Mucosa of descending colon (tissue), 3 donors: ENCODE results near the gene CSH1. TPM values are rescaled to one million over a fixed set of nuclear protein-coding genes. Genes with fewer than 3 reads are reported as not detected.

Experiments used
- ATAC-seq: fragments of 200-7000 bp; cut with Tn5 transposase; one replicate; pipeline ENCODE4 v1.9.1; 2020; ENCODE audit warnings: mild to moderate bottlenecking, moderate library complexity
- DNase-seq, 3 donors: peaks; one replicate each; pipeline ENCODE4 v3.0.0-alpha.2; 2020
- H3K36me3 ChIP-seq: fragments of 200-600 bp; one replicate; pipeline ENCODE4 v1.8.0; 2021; ENCODE audit warnings: low read depth, mild to moderate bottlenecking
- H3K4me1 ChIP-seq: fragments of 200-600 bp; one replicate; pipeline ENCODE4 v1.8.0; 2021; ENCODE audit warnings: low read depth, mild to moderate bottlenecking
- H3K4me3 ChIP-seq: fragments of 200-600 bp; one replicate; pipeline ENCODE4 v1.8.0; 2021; ENCODE audit warnings: mild to moderate bottlenecking
- H3K9me3 ChIP-seq: fragments of 200-600 bp; one replicate; pipeline ENCODE4 v1.8.0; 2021; ENCODE audit warnings: mild to moderate bottlenecking
- intact Hi-C, 2 donors: fragments of 100-400 bp; cut with DNase I in 1 of 2; cut with micrococcal nuclease in 1 of 2; formaldehyde crosslinking; loops; one replicate each; pipeline versions ENCODE4 v1.11.0 to v1.11.1; 2022; cut with DNase I, micrococcal nuclease
- total RNA-seq, 3 donors: library from RNA; stranded (reverse); fragmentation: NEBNext Ultra II Directional in 2 of 3; extraction: Animal tissue kit (Norgen Biotek cat#: 25700) in 2 of 3; gene quantifications; one replicate each; pipeline versions ENCODE4 v1.2.1 to v1.2.4, GENCODE V29; 2021 to 2023
- TF ChIP-seq, protein P1 (sequence below): fragments of 200-600 bp; IDR thresholded peaks from one replicate; pipeline ENCODE4 v1.8.0; 2022; ENCODE audit warnings: antibody characterized with exemption, mild to moderate bottlenecking
- donor health status: DM: no; HTN: no; CAD: no; lungs with moderate emphysema.
- donor health status: DM: no; HTN: no; CAD: no.
- donor health status: DM: no; HTN: yes; CAD: no.

The CSH1 gene
- total RNA-seq, 3 donors from 2014 or later = not detected

DNA sequence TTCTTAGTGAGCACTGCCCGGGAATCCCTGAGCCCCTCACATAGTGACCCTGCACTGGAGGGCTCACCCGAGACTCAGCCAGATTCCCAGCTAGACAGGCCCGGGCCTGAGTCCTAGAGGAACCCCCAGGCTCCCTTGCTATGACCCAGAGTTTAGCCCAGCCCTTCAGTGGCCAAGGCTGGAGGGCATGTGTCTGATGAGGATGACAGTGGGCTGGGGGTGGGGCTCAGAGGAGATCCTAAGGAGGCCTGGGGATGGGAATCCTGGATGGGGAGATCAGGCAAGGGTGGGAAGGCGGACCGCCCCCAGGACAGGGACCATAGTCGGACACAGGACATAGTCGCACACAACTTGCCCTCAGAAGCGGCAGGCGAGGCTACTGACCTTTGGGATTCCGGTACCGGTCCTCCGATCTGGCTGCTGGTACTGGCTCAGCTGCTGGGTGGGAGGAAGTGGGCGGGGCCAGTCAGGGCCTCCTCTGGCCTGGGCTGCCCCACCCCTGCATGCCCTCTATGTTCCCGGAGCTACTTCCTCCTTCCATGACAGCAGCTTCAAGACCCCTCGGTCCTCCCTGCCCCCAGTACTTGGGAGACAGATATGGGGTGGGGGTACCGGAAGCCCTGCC, 34.7 kb upstream of the CSH1 start:
- intact Hi-C loops = no loop called here
- DNase-seq = peak; percentile 71 to 90 (median 72)
- Histone ChIP-seq H3K36me3 (no peaks in the 10 kb centered on the region), H3K4me3 (no peak overlapping the region), H3K4me1 (peaks cover 5% of the 10 kb centered on the region), H3K9me3 (no peaks in the 10 kb centered on the region)
- peak; percentile 79 for ATAC-seq
- TF ChIP-seq, protein P1, sequence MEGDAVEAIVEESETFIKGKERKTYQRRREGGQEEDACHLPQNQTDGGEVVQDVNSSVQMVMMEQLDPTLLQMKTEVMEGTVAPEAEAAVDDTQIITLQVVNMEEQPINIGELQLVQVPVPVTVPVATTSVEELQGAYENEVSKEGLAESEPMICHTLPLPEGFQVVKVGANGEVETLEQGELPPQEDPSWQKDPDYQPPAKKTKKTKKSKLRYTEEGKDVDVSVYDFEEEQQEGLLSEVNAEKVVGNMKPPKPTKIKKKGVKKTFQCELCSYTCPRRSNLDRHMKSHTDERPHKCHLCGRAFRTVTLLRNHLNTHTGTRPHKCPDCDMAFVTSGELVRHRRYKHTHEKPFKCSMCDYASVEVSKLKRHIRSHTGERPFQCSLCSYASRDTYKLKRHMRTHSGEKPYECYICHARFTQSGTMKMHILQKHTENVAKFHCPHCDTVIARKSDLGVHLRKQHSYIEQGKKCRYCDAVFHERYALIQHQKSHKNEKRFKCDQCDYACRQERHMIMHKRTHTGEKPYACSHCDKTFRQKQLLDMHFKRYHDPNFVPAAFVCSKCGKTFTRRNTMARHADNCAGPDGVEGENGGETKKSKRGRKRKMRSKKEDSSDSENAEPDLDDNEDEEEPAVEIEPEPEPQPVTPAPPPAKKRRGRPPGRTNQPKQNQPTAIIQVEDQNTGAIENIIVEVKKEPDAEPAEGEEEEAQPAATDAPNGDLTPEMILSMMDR = no peak

DNA sequence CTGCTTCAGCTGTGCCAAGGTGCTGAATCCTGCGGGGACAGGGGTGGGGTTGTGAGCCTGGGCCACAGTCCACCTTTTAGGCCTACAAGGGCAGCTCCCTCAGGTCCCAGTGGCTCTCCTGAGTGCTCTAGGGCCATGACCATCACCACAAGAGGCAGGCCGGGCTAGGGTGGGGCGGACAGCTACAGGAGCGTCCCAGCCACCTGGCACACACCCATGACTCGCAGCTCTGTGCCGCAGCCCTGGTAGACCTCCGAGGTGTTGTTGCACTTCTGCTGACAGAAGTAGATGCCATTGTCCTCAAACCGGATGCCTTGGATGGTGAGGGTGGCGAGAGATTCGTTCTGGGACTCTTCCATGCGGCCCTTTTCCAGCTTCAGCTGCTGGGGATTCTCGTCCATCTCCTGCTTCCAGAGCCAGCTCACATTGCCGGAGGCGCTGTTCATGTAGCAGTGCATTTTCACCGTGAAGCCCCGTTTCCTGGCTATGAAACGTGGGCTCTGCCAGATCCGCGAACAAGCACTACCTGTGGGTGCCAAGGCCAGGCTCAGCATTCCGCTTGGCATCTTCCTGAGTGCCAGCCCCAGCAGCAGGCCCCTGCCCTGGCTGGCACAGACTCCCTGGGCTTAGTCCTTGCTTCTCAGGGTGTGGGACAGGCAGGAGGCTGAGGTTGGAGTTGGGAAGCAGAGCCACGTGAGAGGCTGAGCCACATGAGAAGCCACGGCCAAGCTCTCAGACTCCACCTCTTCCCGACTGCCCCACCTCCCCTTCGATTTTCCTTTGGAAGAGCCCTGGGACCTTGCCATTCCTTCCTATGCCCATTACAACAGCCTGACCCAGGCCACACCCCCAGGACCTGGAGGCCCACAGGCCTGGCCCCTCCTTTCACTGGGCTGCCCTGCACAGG, 33.7 kb upstream of the CSH1 start:
- TF ChIP-seq, protein P1 = no peak
- no peaks in the 10 kb centered on the region for H3K36me3 ChIP-seq
- ATAC-seq (no peak), DNase-seq (peak in 1 of 3 donors; percentile 46)
- no peak overlapping the region for H3K4me3 ChIP-seq
- no peaks in the 10 kb centered on the region for H3K9me3 ChIP-seq
- H3K4me1 ChIP-seq = peaks cover 5% of the 10 kb centered on the region
- intact Hi-C loops = no loop called here

GRCh38 chr17:63928966-63929695, 32.8 kb upstream of the CSH1 start:
- peaks cover 5% of the 10 kb centered on the region for H3K4me1 ChIP-seq
- intact Hi-C loops = no loop called here
- ATAC-seq (no peak), DNase-seq (peak in 1 of 3 donors; percentile 36)
- TF ChIP-seq, protein P1 = no peak
- H3K9me3 ChIP-seq = no peaks in the 10 kb centered on the region
- H3K4me3 ChIP-seq = no peak overlapping the region
- H3K36me3 ChIP-seq = no peaks in the 10 kb centered on the region

GRCh38 chr17:63928172-63928666, 31.8 kb upstream of the CSH1 start:
- DNase-seq (peak in 2 of 3 donors; percentile 10 to 33), ATAC-seq (no peak)
- Histone ChIP-seq H3K4me1 (peaks cover 5% of the 10 kb centered on the region), H3K9me3 (no peaks in the 10 kb centered on the region), H3K36me3 (no peaks in the 10 kb centered on the region), H3K4me3 (no peak overlapping the region)
- TF ChIP-seq, protein P1 = no peak
- intact Hi-C loops = no loop called here

GRCh38 chr17:63927464-63928171, 31.2 kb upstream of the CSH1 start:
- H3K36me3 ChIP-seq = no peaks in the 10 kb centered on the region
- ATAC-seq = peak; percentile 20

More at GRCh38 chr17:63927464-63928171, 31.2 kb upstream of the CSH1 start:
- peak in 2 of 3 donors; percentile 17 to 44 for DNase-seq
- H3K4me1 ChIP-seq = peaks cover 5% of the 10 kb centered on the region
- H3K9me3 ChIP-seq = no peaks in the 10 kb centered on the region
- TF ChIP-seq, protein P1 = no peak
- intact Hi-C loops = no loop called here
- no peak overlapping the region for H3K4me3 ChIP-seq
